A673 (cell line): Measurements from ENCODE around the gene SMARCC2.

Source experiments
- EZH2 ChIP-seq: fragments of 200-600 bp; sonication (generic); IDR thresholded peaks from 2 replicates; pipeline ENCODE4 v1.6.1; 2017; ENCODE audit warnings: borderline replicate concordance, low read depth, mild to moderate bottlenecking, mixed read lengths, antibody characterized with exemption, low read length; ENCODE audit not compliant: poor library complexity, severe bottlenecking
- TF ChIP-seq, protein P1 (sequence below): fragments of 300-800, 200-600 bp; sonication (generic); conservative IDR thresholded peaks from 2 replicates; pipeline ENCODE4 v1.5.1; 2017; ENCODE audit warnings: low read depth, mild to moderate bottlenecking, antibody characterized with exemption, low read length, moderate library complexity, mixed read lengths

DNA sequence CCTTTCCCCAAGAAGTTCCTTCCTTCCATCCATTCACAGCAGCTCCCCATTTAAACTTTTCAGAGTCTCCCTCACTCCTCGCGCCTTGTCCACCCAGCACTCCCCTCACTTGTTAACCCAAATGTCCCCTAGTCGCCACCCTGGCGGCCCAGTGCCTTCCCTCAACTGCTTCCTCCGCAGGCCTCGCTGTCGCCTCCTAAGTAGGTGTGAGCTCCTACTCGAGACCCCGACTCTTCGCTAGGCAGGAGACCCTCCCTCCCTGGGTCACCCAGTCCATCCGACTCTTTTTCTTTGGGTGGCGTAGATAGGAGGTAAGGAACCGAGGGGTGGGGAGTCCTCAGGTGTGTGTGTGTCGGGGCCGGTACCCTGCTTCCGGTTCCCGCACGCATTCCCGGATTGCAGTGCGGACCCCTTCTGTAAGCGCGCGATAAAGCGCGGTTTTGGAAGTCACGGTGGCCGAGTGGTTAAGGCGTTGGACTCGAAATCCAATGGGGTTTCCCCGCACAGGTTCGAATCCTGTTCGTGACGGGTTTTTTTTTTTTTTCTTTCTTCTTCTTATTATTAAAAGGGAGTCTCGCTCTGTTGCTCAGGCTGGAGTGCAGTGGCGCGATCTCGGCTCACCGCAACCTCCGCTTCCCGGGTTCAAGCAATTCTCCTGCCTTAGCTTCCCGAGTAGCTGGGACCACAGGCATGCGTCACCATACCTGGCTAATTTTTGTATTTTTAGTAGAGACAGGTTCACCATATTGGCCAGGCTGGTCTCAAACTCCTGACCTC is 823 bp upstream of the SMARCC2 start:
- TF ChIP-seq, protein P1, sequence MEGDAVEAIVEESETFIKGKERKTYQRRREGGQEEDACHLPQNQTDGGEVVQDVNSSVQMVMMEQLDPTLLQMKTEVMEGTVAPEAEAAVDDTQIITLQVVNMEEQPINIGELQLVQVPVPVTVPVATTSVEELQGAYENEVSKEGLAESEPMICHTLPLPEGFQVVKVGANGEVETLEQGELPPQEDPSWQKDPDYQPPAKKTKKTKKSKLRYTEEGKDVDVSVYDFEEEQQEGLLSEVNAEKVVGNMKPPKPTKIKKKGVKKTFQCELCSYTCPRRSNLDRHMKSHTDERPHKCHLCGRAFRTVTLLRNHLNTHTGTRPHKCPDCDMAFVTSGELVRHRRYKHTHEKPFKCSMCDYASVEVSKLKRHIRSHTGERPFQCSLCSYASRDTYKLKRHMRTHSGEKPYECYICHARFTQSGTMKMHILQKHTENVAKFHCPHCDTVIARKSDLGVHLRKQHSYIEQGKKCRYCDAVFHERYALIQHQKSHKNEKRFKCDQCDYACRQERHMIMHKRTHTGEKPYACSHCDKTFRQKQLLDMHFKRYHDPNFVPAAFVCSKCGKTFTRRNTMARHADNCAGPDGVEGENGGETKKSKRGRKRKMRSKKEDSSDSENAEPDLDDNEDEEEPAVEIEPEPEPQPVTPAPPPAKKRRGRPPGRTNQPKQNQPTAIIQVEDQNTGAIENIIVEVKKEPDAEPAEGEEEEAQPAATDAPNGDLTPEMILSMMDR, result no peak
- TF ChIP-seq EZH2, result no peak
